Uterus (tissue), 4 donors: ENCODE results near the gene ERG. TPM values are rescaled to one million over a fixed set of nuclear protein-coding genes. Genes with fewer than 3 reads are reported as not detected.

Experiments used
- DNase-seq, 2 donors: peaks; one replicate each; pipeline ENCODE4 v3.0.0-alpha.2; 2019 to 2020
- H3K27ac ChIP-seq, 2 donors: fragments of 200-600 bp; sonication (generic); 1 replicate in 1 of 2; 2 replicates in 1 of 2; pipeline ENCODE4 v1.5.1; 2016 to 2018
- H3K27me3 ChIP-seq, 2 donors: fragments of 200-600 bp; sonication (generic); one replicate each; pipeline ENCODE4 v1.5.1; 2018 to 2019; ENCODE audit warnings: control low read depth in 1 of 2
- H3K36me3 ChIP-seq, 2 donors: fragments of 200-600 bp; sonication (generic); one replicate each; pipeline ENCODE4 v1.5.1; 2019; ENCODE audit warnings: control low read depth in 1 of 2
- H3K4me1 ChIP-seq, 2 donors: fragments of 200-600 bp; sonication (generic); one replicate each; pipeline ENCODE4 v1.5.1; 2018 to 2019; ENCODE audit warnings: control low read depth in 1 of 2
- H3K4me3 ChIP-seq, 2 donors: fragments of 200-600 bp; sonication (generic); 1 replicate in 1 of 2; 2 replicates in 1 of 2; pipeline ENCODE4 v1.5.1; 2018 to 2019; ENCODE audit warnings: mild to moderate bottlenecking in 1 of 2
- H3K9me3 ChIP-seq, 2 donors: fragments of 200-600 bp; sonication (generic); one replicate each; pipeline ENCODE4 v1.5.1; 2019; ENCODE audit warnings: control low read depth in 1 of 2
- CTCF ChIP-seq, 4 experiments: fragments of 200-600 bp in 2 of 4; fragments of 450-650 bp in 2 of 4; sonication (generic) in 2 of 4; IDR thresholded peaks; one replicate each; pipeline ENCODE4 v1.5.1; 2016 to 2019; ENCODE audit warnings: antibody characterized with exemption in 4 of 4, mild to moderate bottlenecking in 2 of 4, moderate library complexity in 1 of 4
- POLR2A ChIP-seq, 2 donors: fragments of 450-650 bp; IDR thresholded peaks; one replicate each; pipeline ENCODE4 v1.6.1; 2016; ENCODE audit warnings: antibody characterized with exemption in 2 of 2, mild to moderate bottlenecking in 1 of 2, moderate library complexity in 1 of 2
- intact Hi-C: fragments of 100-400 bp; cut with DNase I; formaldehyde crosslinking; loops from one replicate; pipeline ENCODE4 v1.15.1; 2023; ENCODE audit warnings: low total_unique reads
- total RNA-seq, 4 donors: library from RNA; depleted of rRNA in 3 of 4; stranded (reverse); fragments of >200 nt in 3 of 4; gene quantifications; one replicate each; pipeline versions ENCODE4 v1.1.0 to v1.2.4, GENCODE V29; 2014 to 2023
- donor health status: DM: yes; HTN: yes; CAD: no.

ERG gene
- total RNA-seq, 4 donors from 2014 or later, result 10.4 to 78.6 (median 31.1) TPM

- no peaks in the 10 kb centered on the region for H3K9me3 ChIP-seq
- no peak overlapping the region for H3K4me3 ChIP-seq
- H3K27ac ChIP-seq, result no peak overlapping the region
- H3K4me1 ChIP-seq, result no peaks in the 10 kb centered on the region
- no peaks in the 10 kb centered on the region for H3K36me3 ChIP-seq
- no peaks in the 10 kb centered on the region for H3K27me3 ChIP-seq
- no peak for DNase-seq
- TF ChIP-seq CTCF (IDR thresholded peaks at IDR 0.05) (no peak), POLR2A (IDR thresholded peaks at IDR 0.05) (no peak)
- intact Hi-C loops, result no loop called here
Observed at GRCh38 chr21:38524168-38525153, 26.2 kb upstream of the ERG start.

GRCh38 chr21:38520511-38520910 lies 22.2 kb upstream of the ERG start:
- Histone ChIP-seq H3K27me3 (no peaks in the 10 kb centered on the region), H3K9me3 (no peaks in the 10 kb centered on the region), H3K4me3 (no peak overlapping the region), H3K36me3 (no peaks in the 10 kb centered on the region), H3K27ac (no peak overlapping the region), H3K4me1 (no peaks in the 10 kb centered on the region)
- no peak for DNase-seq
- intact Hi-C loops, result no loop called here
- TF ChIP-seq CTCF (IDR thresholded peaks at IDR 0.05) (no peak), POLR2A (IDR thresholded peaks at IDR 0.05) (no peak)

- Histone ChIP-seq H3K9me3 (no peaks in the 10 kb centered on the region), H3K4me1 (no peaks in the 10 kb centered on the region), H3K36me3 (no peaks in the 10 kb centered on the region), H3K4me3 (no peak overlapping the region), H3K27ac (no peak overlapping the region), H3K27me3 (no peaks in the 10 kb centered on the region)
- intact Hi-C loops, result no loop called here
- TF ChIP-seq CTCF (IDR thresholded peaks at IDR 0.05) (no peak), POLR2A (IDR thresholded peaks at IDR 0.05) (no peak)
- DNase-seq, result no peak
Observed at GRCh38 chr21:38511662-38512243, 13.5 kb upstream of the ERG start.

GRCh38 chr21:38511198-38511597 lies 12.9 kb upstream of the ERG start:
- H3K4me1 ChIP-seq, result no peaks in the 10 kb centered on the region
- no peak overlapping the region for H3K4me3 ChIP-seq
- H3K9me3 ChIP-seq, result no peaks in the 10 kb centered on the region
- intact Hi-C loops, result no loop called here
- DNase-seq, result no peak
- H3K27me3 ChIP-seq, result no peaks in the 10 kb centered on the region
- no peaks in the 10 kb centered on the region for H3K36me3 ChIP-seq
- H3K27ac ChIP-seq, result no peak overlapping the region
- no peak for TF ChIP-seq POLR2A (IDR thresholded peaks at IDR 0.05)
- TF ChIP-seq CTCF (IDR thresholded peaks at IDR 0.05), result no peak

- no peak overlapping the region for H3K27ac ChIP-seq
Observed at GRCh38 chr21:38507374-38507942, 9.2 kb upstream of the ERG start.

More at GRCh38 chr21:38507374-38507942, 9.2 kb upstream of the ERG start:
- Histone ChIP-seq H3K36me3 (no peaks in the 10 kb centered on the region), H3K4me3 (no peak overlapping the region), H3K9me3 (no peaks in the 10 kb centered on the region), H3K27me3 (no peaks in the 10 kb centered on the region), H3K4me1 (no peaks in the 10 kb centered on the region)
- intact Hi-C loops, result no loop called here
- DNase-seq, result no peak
- TF ChIP-seq CTCF (IDR thresholded peaks at IDR 0.05), result no peak
- TF ChIP-seq POLR2A (IDR thresholded peaks at IDR 0.05), result no peak
